H1 (cell line): ENCODE measurements around the gene PPP1R12A. TPM values are rescaled to one million over a fixed set of nuclear protein-coding genes. Genes with fewer than 3 reads are reported as not detected.

Experiments
- BACH1 ChIP-seq: IDR thresholded peaks from 2 replicates; pipeline ENCODE4 v1.6.1; 2012; ENCODE audit warnings: low read length, improper control_type of control experiment
- HDAC6 ChIP-seq: IDR thresholded peaks from one replicate; pipeline ENCODE4 v1.7.1; 2012; ENCODE audit warnings: low read depth, mild to moderate bottlenecking, inconsistent platforms, low read length, moderate library complexity
- polyA plus RNA-seq, 7 experiments: library from polyadenylated mRNA; depleted of rRNA in 3 of 7; stranded (reverse) in 5 of 7; unstranded in 2 of 7; fragments of >200 nt in 5 of 7; fragments of 200-250 nt in 2 of 7; gene quantifications; 1 replicate in 5 of 7; 2 replicates in 1 of 7; 4 replicates in 1 of 7; pipeline versions ENCODE4 v1.2.1 to v1.2.3, GENCODE V29; 2011 to 2013; ENCODE audit warnings: missing spikeins in 2 of 7, mixed read lengths in 2 of 7
- total RNA-seq: library from RNA; stranded (reverse); fragmentation: NEBNext Ultra II Directional; extraction: Animal tissue kit (Norgen Biotek cat#: 25700); gene quantifications from 2 replicates; pipeline ENCODE4 v1.2.1, GENCODE V29; 2021
- TF ChIP-seq, protein P1 (sequence below): fragments of 300-600 bp; sonication (generic); IDR thresholded peaks from 2 replicates; pipeline ENCODE4 v1.7.1; 2012; ENCODE audit warnings: low read length, moderate library complexity, mild to moderate bottlenecking, inconsistent platforms; ENCODE audit not compliant: insufficient replicate concordance

The PPP1R12A gene
- total and polyA plus RNA-seq, 2 of the 8 experiments (the other 6 are each of a cell fraction or from before 2014, with no cell fraction given), result 14.7 to 81.5 TPM

DNA sequence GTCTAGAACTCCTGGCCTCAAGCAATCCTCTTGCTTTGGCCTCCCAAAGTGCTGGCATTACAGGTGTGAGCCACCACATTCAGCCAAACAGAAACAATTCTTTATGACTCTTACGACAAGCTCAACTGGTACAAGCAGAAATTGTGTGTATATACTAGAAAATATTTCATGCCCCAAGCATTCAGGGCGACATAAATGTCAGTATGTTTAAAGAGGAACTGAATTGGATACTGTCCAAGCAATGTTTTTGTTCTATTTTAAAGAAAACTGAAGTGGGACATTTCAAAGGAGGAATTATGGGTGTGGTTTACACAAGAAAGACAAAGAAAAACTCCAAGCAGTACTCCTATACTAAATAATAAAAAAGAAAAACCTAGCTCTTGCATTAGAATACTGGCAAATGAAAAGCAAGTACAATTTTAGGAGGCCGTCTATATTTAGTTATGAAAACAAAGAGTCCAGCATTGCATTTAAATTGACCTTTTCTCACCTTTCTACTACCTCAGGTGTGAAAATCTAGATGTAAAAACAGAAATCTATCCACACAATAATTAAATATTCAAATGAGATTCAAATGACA is 48.9 kb downstream of the PPP1R12A start (continued):
- TF ChIP-seq, protein P1, sequence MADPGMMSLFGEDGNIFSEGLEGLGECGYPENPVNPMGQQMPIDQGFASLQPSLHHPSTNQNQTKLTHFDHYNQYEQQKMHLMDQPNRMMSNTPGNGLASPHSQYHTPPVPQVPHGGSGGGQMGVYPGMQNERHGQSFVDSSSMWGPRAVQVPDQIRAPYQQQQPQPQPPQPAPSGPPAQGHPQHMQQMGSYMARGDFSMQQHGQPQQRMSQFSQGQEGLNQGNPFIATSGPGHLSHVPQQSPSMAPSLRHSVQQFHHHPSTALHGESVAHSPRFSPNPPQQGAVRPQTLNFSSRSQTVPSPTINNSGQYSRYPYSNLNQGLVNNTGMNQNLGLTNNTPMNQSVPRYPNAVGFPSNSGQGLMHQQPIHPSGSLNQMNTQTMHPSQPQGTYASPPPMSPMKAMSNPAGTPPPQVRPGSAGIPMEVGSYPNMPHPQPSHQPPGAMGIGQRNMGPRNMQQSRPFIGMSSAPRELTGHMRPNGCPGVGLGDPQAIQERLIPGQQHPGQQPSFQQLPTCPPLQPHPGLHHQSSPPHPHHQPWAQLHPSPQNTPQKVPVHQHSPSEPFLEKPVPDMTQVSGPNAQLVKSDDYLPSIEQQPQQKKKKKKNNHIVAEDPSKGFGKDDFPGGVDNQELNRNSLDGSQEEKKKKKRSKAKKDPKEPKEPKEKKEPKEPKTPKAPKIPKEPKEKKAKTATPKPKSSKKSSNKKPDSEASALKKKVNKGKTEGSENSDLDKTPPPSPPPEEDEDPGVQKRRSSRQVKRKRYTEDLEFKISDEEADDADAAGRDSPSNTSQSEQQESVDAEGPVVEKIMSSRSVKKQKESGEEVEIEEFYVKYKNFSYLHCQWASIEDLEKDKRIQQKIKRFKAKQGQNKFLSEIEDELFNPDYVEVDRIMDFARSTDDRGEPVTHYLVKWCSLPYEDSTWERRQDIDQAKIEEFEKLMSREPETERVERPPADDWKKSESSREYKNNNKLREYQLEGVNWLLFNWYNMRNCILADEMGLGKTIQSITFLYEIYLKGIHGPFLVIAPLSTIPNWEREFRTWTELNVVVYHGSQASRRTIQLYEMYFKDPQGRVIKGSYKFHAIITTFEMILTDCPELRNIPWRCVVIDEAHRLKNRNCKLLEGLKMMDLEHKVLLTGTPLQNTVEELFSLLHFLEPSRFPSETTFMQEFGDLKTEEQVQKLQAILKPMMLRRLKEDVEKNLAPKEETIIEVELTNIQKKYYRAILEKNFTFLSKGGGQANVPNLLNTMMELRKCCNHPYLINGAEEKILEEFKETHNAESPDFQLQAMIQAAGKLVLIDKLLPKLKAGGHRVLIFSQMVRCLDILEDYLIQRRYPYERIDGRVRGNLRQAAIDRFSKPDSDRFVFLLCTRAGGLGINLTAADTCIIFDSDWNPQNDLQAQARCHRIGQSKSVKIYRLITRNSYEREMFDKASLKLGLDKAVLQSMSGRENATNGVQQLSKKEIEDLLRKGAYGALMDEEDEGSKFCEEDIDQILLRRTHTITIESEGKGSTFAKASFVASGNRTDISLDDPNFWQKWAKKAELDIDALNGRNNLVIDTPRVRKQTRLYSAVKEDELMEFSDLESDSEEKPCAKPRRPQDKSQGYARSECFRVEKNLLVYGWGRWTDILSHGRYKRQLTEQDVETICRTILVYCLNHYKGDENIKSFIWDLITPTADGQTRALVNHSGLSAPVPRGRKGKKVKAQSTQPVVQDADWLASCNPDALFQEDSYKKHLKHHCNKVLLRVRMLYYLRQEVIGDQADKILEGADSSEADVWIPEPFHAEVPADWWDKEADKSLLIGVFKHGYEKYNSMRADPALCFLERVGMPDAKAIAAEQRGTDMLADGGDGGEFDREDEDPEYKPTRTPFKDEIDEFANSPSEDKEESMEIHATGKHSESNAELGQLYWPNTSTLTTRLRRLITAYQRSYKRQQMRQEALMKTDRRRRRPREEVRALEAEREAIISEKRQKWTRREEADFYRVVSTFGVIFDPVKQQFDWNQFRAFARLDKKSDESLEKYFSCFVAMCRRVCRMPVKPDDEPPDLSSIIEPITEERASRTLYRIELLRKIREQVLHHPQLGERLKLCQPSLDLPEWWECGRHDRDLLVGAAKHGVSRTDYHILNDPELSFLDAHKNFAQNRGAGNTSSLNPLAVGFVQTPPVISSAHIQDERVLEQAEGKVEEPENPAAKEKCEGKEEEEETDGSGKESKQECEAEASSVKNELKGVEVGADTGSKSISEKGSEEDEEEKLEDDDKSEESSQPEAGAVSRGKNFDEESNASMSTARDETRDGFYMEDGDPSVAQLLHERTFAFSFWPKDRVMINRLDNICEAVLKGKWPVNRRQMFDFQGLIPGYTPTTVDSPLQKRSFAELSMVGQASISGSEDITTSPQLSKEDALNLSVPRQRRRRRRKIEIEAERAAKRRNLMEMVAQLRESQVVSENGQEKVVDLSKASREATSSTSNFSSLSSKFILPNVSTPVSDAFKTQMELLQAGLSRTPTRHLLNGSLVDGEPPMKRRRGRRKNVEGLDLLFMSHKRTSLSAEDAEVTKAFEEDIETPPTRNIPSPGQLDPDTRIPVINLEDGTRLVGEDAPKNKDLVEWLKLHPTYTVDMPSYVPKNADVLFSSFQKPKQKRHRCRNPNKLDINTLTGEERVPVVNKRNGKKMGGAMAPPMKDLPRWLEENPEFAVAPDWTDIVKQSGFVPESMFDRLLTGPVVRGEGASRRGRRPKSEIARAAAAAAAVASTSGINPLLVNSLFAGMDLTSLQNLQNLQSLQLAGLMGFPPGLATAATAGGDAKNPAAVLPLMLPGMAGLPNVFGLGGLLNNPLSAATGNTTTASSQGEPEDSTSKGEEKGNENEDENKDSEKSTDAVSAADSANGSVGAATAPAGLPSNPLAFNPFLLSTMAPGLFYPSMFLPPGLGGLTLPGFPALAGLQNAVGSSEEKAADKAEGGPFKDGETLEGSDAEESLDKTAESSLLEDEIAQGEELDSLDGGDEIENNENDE, result no peak
- no peak for TF ChIP-seq BACH1
- no peak for TF ChIP-seq HDAC6
